HG02759 (cell line): ENCODE data around the gene USP2.

Source experiments
- ATAC-seq: cut with Tn5 transposase; IDR thresholded peaks from one replicate; pipeline ENCODE4 v1.9.1; 2021; ENCODE audit warnings: mild to moderate bottlenecking, moderate library complexity; ENCODE audit not compliant: unreplicated experiment

USP2 gene

GRCh38 chr11:119345685-119346084, 35.8 kb downstream of the USP2 start:
- no peak for ATAC-seq

- ATAC-seq = no peak
Measured at GRCh38 chr11:119344291-119345010, 37.0 kb downstream of the USP2 start.

GRCh38 chr11:119343726-119344125, 37.8 kb downstream of the USP2 start:
- no peak for ATAC-seq

- no peak for ATAC-seq
Measured at GRCh38 chr11:119342362-119343130, 38.9 kb downstream of the USP2 start.

GRCh38 chr11:119342023-119342300, 39.5 kb downstream of the USP2 start:
- no peak for ATAC-seq

GRCh38 chr11:119341222-119342022, 40.1 kb downstream of the USP2 start:
- ATAC-seq = no peak

- ATAC-seq = no peak
Measured at GRCh38 chr11:119340335-119341221, 40.9 kb downstream of the USP2 start, which contains the start of gene C1QTNF5. Gene C1QTNF5, minus strand, starts transcription at chr11:119340883. Its CDS starts 486 bp downstream, at chr11:119340397.

GRCh38 chr11:119339589-119340334, 41.7 kb downstream of the USP2 start:
- no peak for ATAC-seq

GRCh38 chr11:119338965-119339588, 42.4 kb downstream of the USP2 start:
- no peak for ATAC-seq

- ATAC-seq = no peak
Measured at GRCh38 chr11:119338318-119338890, 43.1 kb downstream of the USP2 start.

GRCh38 chr11:119337581-119338317, 43.7 kb downstream of the USP2 start:
- no peak for ATAC-seq

GRCh38 chr11:119336744-119337469, 44.6 kb downstream of the USP2 start:
- no peak for ATAC-seq

- ATAC-seq = no peak
Measured at GRCh38 chr11:119335655-119336543, 45.6 kb downstream of the USP2 start.

GRCh38 chr11:119335091-119335654, 46.3 kb downstream of the USP2 start:
- no peak for ATAC-seq

- ATAC-seq = peak; percentile 96
Measured at GRCh38 chr11:119334174-119334930, 47.1 kb downstream of the USP2 start, which contains the start of gene RNF26. Gene RNF26, plus strand, starts transcription at chr11:119334527. Its CDS starts 596 bp downstream, at chr11:119335123.
